ENCODE data around the gene MED6.

GRCh38 chr14:70648346-70648745 lies 47.9 kb upstream of the MED6 start:
- TF ChIP-seq, protein P1, sequence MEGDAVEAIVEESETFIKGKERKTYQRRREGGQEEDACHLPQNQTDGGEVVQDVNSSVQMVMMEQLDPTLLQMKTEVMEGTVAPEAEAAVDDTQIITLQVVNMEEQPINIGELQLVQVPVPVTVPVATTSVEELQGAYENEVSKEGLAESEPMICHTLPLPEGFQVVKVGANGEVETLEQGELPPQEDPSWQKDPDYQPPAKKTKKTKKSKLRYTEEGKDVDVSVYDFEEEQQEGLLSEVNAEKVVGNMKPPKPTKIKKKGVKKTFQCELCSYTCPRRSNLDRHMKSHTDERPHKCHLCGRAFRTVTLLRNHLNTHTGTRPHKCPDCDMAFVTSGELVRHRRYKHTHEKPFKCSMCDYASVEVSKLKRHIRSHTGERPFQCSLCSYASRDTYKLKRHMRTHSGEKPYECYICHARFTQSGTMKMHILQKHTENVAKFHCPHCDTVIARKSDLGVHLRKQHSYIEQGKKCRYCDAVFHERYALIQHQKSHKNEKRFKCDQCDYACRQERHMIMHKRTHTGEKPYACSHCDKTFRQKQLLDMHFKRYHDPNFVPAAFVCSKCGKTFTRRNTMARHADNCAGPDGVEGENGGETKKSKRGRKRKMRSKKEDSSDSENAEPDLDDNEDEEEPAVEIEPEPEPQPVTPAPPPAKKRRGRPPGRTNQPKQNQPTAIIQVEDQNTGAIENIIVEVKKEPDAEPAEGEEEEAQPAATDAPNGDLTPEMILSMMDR (IDR thresholded peaks at IDR 0.05), result no peak
- TF ChIP-seq POLR2AphosphoS5 (IDR thresholded peaks at IDR 0.05; ENCODE audit: low read depth, low read length) (no peak), REST (IDR thresholded peaks at IDR 0.05; ENCODE audit: insufficient read depth in 1 of 2, low read depth in 2 of 2, low read length in 1 of 2) (no peak), TCF7L2 (IDR thresholded peaks at IDR 0.05; ENCODE audit: low read depth, low read length) (no peak)

All from Panc1 (cell line).